OCI-LY1 (cell line): ENCODE measurements around the gene TIRAP.

Experiments
- EZH2 ChIP-seq: fragments of 200-600 bp; sonication (generic), shearing (Covaris generic); IDR thresholded peaks from 2 replicates; pipeline ENCODE4 v1.8.0; 2017; ENCODE audit warnings: borderline replicate concordance, mixed run types, mild to moderate bottlenecking, antibody characterized with exemption, low read length, moderate library complexity, mixed read lengths
- TF ChIP-seq, protein P1 (sequence below): fragments of 200-600 bp; sonication (generic), shearing (Covaris generic); IDR thresholded peaks from 2 replicates; pipeline ENCODE4 v1.5.1; 2017; ENCODE audit warnings: mild to moderate bottlenecking, antibody characterized with exemption, low read length, moderate library complexity, mixed read lengths

GRCh38 chr11:126341760-126342161 lies 58.9 kb downstream of the TIRAP start:
- TF ChIP-seq, protein P1, sequence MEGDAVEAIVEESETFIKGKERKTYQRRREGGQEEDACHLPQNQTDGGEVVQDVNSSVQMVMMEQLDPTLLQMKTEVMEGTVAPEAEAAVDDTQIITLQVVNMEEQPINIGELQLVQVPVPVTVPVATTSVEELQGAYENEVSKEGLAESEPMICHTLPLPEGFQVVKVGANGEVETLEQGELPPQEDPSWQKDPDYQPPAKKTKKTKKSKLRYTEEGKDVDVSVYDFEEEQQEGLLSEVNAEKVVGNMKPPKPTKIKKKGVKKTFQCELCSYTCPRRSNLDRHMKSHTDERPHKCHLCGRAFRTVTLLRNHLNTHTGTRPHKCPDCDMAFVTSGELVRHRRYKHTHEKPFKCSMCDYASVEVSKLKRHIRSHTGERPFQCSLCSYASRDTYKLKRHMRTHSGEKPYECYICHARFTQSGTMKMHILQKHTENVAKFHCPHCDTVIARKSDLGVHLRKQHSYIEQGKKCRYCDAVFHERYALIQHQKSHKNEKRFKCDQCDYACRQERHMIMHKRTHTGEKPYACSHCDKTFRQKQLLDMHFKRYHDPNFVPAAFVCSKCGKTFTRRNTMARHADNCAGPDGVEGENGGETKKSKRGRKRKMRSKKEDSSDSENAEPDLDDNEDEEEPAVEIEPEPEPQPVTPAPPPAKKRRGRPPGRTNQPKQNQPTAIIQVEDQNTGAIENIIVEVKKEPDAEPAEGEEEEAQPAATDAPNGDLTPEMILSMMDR: no peak
- TF ChIP-seq EZH2: no peak
